Measurements from ENCODE around the gene MEPCE. TPM values are rescaled to one million over a fixed set of nuclear protein-coding genes. Genes with fewer than 3 reads are reported as not detected.

MEPCE gene
- total and polyA plus RNA-seq, 8 donors, result 14.1 to 117 (median 22.5) TPM

DNA sequence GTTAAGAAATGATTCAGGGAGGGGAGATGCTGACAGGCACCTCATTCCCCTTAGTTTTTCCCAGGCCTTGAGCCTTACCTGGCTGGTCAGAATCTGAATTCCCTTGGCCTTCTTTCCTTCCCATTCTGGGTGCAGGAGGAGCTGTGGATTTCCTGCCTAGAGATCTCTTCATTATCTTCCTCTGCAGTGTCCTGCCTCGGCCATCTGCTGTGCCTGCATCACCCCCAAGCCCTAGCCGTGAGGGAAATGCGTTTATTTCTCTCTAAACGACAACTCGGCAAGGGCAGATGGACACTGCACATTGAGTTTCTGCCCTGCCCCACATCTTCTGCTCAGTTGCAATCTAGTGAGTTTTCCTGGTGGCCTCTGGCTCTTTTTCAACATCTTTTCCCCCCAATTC, 27.8 kb upstream of the MEPCE start:
- H3K27ac ChIP-seq, result no peak overlapping the region
- peaks cover 0 to 13% (median 0%) of the 10 kb centered on the region in 4 donors for H3K36me3 ChIP-seq
- H3K27me3 ChIP-seq, result no peaks in the 10 kb centered on the region
- no peaks in the 10 kb centered on the region for H3K9me3 ChIP-seq
- peaks cover 0 to 6% (median 0%) of the 10 kb centered on the region in 4 donors for H3K4me1 ChIP-seq
- H3K4me3 ChIP-seq, result no peak overlapping the region
- intact Hi-C loops (cut with DNase I; ENCODE audit: low total_unique reads), result no loop called here
- DNase-seq, result no peak
- 66 to 85% (median 78%) methylated on average over 5 of the region's 5 CpGs for WGBS, 5 donors
- TF ChIP-seq, protein P1, sequence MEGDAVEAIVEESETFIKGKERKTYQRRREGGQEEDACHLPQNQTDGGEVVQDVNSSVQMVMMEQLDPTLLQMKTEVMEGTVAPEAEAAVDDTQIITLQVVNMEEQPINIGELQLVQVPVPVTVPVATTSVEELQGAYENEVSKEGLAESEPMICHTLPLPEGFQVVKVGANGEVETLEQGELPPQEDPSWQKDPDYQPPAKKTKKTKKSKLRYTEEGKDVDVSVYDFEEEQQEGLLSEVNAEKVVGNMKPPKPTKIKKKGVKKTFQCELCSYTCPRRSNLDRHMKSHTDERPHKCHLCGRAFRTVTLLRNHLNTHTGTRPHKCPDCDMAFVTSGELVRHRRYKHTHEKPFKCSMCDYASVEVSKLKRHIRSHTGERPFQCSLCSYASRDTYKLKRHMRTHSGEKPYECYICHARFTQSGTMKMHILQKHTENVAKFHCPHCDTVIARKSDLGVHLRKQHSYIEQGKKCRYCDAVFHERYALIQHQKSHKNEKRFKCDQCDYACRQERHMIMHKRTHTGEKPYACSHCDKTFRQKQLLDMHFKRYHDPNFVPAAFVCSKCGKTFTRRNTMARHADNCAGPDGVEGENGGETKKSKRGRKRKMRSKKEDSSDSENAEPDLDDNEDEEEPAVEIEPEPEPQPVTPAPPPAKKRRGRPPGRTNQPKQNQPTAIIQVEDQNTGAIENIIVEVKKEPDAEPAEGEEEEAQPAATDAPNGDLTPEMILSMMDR (IDR thresholded peaks at IDR 0.05), result no peak
- no peak for TF ChIP-seq EP300 (IDR thresholded peaks at IDR 0.05)
- no peak for TF ChIP-seq POLR2A (IDR thresholded peaks at IDR 0.05)
- TF ChIP-seq POLR2AphosphoS5 (IDR thresholded peaks at IDR 0.05), result no peak

DNA sequence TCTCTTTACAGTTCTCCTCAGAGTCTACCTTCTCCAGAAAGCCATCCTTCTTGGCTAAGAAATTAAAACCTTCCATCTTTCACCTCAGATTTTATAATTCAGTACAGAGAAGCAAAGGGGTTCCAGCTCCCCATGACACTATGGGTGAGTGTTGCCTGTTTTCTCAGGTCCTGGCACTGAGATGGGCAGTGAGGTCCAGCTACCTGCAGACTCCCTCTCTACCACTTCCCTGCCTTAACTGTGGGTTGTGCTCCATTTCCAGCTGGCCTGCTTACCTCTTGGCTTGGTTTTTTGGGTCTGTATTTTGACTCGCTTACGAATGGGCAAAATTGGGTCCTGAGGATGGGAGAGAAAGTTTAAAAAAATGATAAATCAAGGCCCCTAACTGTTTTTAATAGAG, 27.4 kb upstream of the MEPCE start:
- Histone ChIP-seq H3K4me1 (peaks cover 0 to 8% (median 0%) of the 10 kb centered on the region in 4 donors), H3K36me3 (peaks cover 0 to 13% (median 0%) of the 10 kb centered on the region in 4 donors), H3K27me3 (no peaks in the 10 kb centered on the region), H3K9me3 (no peaks in the 10 kb centered on the region), H3K4me3 (no peak overlapping the region), H3K27ac (no peak overlapping the region)
- intact Hi-C loops (cut with DNase I; ENCODE audit: low total_unique reads), result no loop called here
- no peak for DNase-seq
- TF ChIP-seq POLR2A (IDR thresholded peaks at IDR 0.05) (no peak), EP300 (IDR thresholded peaks at IDR 0.05) (no peak), POLR2AphosphoS5 (IDR thresholded peaks at IDR 0.05) (no peak)
- TF ChIP-seq, protein P1 (IDR thresholded peaks at IDR 0.05), result no peak
- WGBS, 5 donors, result 94 to 100% (median 96%) methylated on average over 2 of the region's 2 CpGs

DNA sequence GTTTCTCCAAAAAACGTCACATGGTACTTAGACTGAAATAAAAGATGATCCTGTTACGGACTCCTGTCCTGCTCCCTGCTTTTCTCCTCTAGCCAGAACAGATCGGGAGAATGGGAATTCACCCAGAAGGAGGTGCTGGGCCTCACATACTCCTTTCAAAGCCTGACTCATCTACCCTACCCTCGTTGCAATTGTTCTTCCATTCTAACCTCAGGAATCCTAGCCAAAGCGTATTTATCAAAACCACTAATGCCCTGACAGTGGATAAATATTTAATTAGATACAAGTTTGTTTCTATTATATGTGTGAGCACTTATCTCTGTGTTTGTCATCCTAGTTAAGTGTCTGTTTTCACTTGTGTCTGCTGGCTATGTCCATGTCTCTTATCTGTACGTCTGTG, 22.9 kb upstream of the MEPCE start:
- WGBS, 5 donors, result 39 to 61% (median 46%) methylated on average over 6 of the region's 6 CpGs
- Histone ChIP-seq H3K4me3 (no peak overlapping the region), H3K27me3 (no peaks in the 10 kb centered on the region), H3K9me3 (no peaks in the 10 kb centered on the region), H3K4me1 (peaks cover 0 to 5% (median 0%) of the 10 kb centered on the region in 4 donors), H3K27ac (no peak overlapping the region), H3K36me3 (peaks cover 0 to 8% (median 0%) of the 10 kb centered on the region in 4 donors)
- intact Hi-C loops (cut with DNase I; ENCODE audit: low total_unique reads), result no loop called here
- TF ChIP-seq EP300 (IDR thresholded peaks at IDR 0.05) (no peak), POLR2A (IDR thresholded peaks at IDR 0.05) (no peak), POLR2AphosphoS5 (IDR thresholded peaks at IDR 0.05) (no peak)
- TF ChIP-seq, protein P1 (IDR thresholded peaks at IDR 0.05), result no peak
- no peak for DNase-seq

DNA sequence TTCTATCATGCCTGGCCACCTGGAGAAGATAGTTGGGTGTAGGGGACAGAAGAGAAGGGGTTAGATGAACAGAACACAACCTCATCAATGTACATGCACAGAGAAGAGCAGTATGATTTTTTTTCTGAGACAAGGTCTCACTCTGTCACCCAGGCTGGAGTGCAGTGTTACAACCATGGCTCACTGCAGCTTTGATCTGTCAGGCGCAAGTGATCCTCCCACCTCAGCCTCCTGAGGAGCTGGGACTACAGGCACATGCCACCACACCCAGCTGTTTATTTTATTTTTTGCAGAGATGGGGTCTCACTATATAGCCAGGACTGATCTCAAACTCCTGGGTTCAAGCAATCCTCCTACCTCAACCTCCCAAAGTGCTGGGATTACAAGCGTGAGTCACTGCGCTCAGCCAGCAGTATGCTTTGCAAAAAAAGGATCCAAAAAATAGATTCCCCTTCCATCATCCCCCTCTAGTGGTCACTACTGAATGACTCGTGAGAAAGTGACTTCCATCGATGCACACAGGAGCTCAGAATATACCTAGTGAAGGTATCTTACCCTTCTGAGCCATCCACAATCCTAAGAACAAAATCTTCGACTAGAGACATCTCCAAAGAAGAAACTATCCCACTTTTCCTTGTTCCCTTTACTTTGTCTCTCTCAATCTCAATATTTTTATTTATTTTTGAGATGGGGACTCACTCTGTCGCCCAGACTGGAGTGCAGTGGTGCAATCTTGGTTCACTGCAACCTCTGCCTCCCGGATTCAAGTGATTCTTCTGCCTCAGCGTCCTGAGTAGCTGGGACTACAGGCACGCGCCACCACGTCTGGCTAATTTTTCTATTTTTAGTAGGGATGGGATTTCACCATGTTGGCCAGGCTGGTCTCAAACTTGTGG, 22.1 kb upstream of the MEPCE start:
- intact Hi-C loops (cut with DNase I; ENCODE audit: low total_unique reads), result no loop called here
- no peaks in the 10 kb centered on the region for H3K27me3 ChIP-seq
- DNase-seq, result peak in 1 of 2 donors; percentile 79
- 43 to 58% (median 50%) methylated on average over 12 of the region's 12 CpGs for WGBS, 5 donors
- H3K4me3 ChIP-seq, result no peak overlapping the region
- H3K36me3 ChIP-seq, result peaks cover 0 to 4% (median 0%) of the 10 kb centered on the region in 4 donors
- no peak for TF ChIP-seq POLR2A (IDR thresholded peaks at IDR 0.05)
- peak in 1 of 3 donors; percentile 35 for TF ChIP-seq POLR2AphosphoS5 (IDR thresholded peaks at IDR 0.05)
- TF ChIP-seq EP300 (IDR thresholded peaks at IDR 0.05), result no peak
- TF ChIP-seq, protein P1 (IDR thresholded peaks at IDR 0.05), result peak in 5 of 7 experiments; percentile 32 to 57 (median 46)
- H3K9me3 ChIP-seq, result no peaks in the 10 kb centered on the region
- H3K27ac ChIP-seq, result no peak overlapping the region
- H3K4me1 ChIP-seq, result peaks cover 0 to 5% (median 0%) of the 10 kb centered on the region in 4 donors

All from stomach (tissue), 9 donors.